Epidermal melanocyte (primary cell): Measurements from ENCODE around the gene AIRE.
"Not testable (repeated sequence)": the region's sequence is repeated elsewhere in the genome, so short reads cannot be mapped to it uniquely, and the experiment has no call there.

ENCODE experiments used
- DNase-seq: peaks from one replicate; pipeline ENCODE4 v3.0.0; 2011; ENCODE audit warnings: low spot score; ENCODE audit not compliant: insufficient read length

AIRE gene

GRCh38 chr21:44285138-44285992 is at the start of gene AIRE:
AIRE (plus strand) TSS chr21:44285876; CDS start chr21:44286007, 131 bp downstream.
- DNase-seq, result no peak

GRCh38 chr21:44240353-44240752 is 45.3 kb upstream of the AIRE start:
- DNase-seq, result not testable (repeated sequence)

GRCh38 chr21:44240842-44241241 is 44.8 kb upstream of the AIRE start, which contains the start of gene ICOSLG:
ICOSLG (minus strand) TSS chr21:44240943; CDS start chr21:44240817, 126 bp downstream.
- not testable (repeated sequence) for DNase-seq

GRCh38 chr21:44241281-44241680 is 44.4 kb upstream of the AIRE start:
- DNase-seq, result not testable (repeated sequence)

- DNase-seq, result not testable (repeated sequence)
Observed at GRCh38 chr21:44243980-44244379, 41.7 kb upstream of the AIRE start.

GRCh38 chr21:44247904-44248303 is 37.8 kb upstream of the AIRE start:
- not testable (repeated sequence) for DNase-seq

- not testable (repeated sequence) for DNase-seq
Observed at GRCh38 chr21:44249204-44250037, 36.3 kb upstream of the AIRE start.

- DNase-seq, result no peak
Observed at GRCh38 chr21:44253832-44254710, 31.6 kb upstream of the AIRE start.

GRCh38 chr21:44255511-44255981 is 30.1 kb upstream of the AIRE start:
- DNase-seq, result no peak

GRCh38 chr21:44258056-44258725 is 27.5 kb upstream of the AIRE start:
- no peak for DNase-seq

- DNase-seq, result no peak
Observed at GRCh38 chr21:44259082-44259705, 26.5 kb upstream of the AIRE start.

GRCh38 chr21:44260066-44260465 is 25.6 kb upstream of the AIRE start:
- DNase-seq, result no peak

GRCh38 chr21:44260791-44261631 is 24.7 kb upstream of the AIRE start:
- no peak for DNase-seq

GRCh38 chr21:44261675-44262295 is 23.9 kb upstream of the AIRE start, which contains the start of gene DNMT3L:
DNMT3L (minus strand) TSS chr21:44261897; CDS start chr21:44261259, 638 bp downstream.
- DNase-seq, result no peak

GRCh38 chr21:44262338-44263056 is 23.2 kb upstream of the AIRE start:
- no peak for DNase-seq

- no peak for DNase-seq
Observed at GRCh38 chr21:44263221-44263760, 22.4 kb upstream of the AIRE start.

GRCh38 chr21:44263768-44264167 is 21.9 kb upstream of the AIRE start:
- no peak for DNase-seq
